ENCODE data around the gene DHFR. TPM values are rescaled to one million over a fixed set of nuclear protein-coding genes. Genes with fewer than 3 reads are reported as not detected.

Gene DHFR
- total and polyA plus RNA-seq, 9 of the 15 experiments (the other 6 are each of a cell fraction or from before 2014, with no cell fraction given): 45.6 to 176 (median 97.7) TPM

GRCh38 chr5:80654391-80655230, at the start of gene DHFR, which contains the start of gene MSH3 (continued):
- TF ChIP-seq PRDM10 (IDR thresholded peaks at IDR 0.05; ENCODE audit: partially characterized antibody) (peak; percentile 23), RFX1 (IDR thresholded peaks at IDR 0.05) (no peak), CREB1 (IDR thresholded peaks at IDR 0.05) (no peak), CREB1 (CRISPR knock-in tag; IDR thresholded peaks at IDR 0.05) (peak; percentile 10; the same call in 1 of the 2 replicates), EP400 (IDR thresholded peaks at IDR 0.05) (peak; percentile 44), POLR2A (conservative IDR thresholded peaks at IDR 0.05) (peak; percentile 90), GABPB1 (CRISPR knock-in tag; IDR thresholded peaks at IDR 0.05) (peak; percentile 49; the same call in 1 of the 2 replicates), HNRNPL (IDR thresholded peaks at IDR 0.05; ENCODE audit: low read depth, low read length) (peak; percentile 69; the same call in 1 of the 2 replicates), ZNF511 (CRISPR knock-in tag; IDR thresholded peaks at IDR 0.05) (0 out of 2 replicates have a peak, but pooled peaks have one; percentile 41), TFAP4 (CRISPR knock-in tag; IDR thresholded peaks at IDR 0.05; ENCODE audit: borderline replicate concordance) (peak; percentile 73; the same call in 1 of the 2 replicates), HDAC2 (IDR thresholded peaks at IDR 0.05) (peak; percentile 35; the same call in 1 of the 2 replicates), KLF13 (tag; IDR thresholded peaks at IDR 0.05; ENCODE audit: borderline replicate concordance, low read depth) (no peak), ZBTB7A (IDR thresholded peaks at IDR 0.05; ENCODE audit: borderline replicate concordance, control insufficient read depth, low read depth, low read length) (peak; percentile 79), HDAC1 (IDR thresholded peaks at IDR 0.05) (peak; percentile 21 to 88; a peak in 2 of 4 replicates), ZNF449 (CRISPR knock-in tag; IDR thresholded peaks at IDR 0.05) (no peak), DMBX1 (CRISPR knock-in tag; IDR thresholded peaks at IDR 0.05; ENCODE audit: borderline replicate concordance) (0 out of 2 replicates have a peak, but pooled peaks have one; percentile 36), GTF2E2 (tag; IDR thresholded peaks at IDR 0.05) (peak; percentile 78), NKRF (IDR thresholded peaks at IDR 0.05; ENCODE audit: borderline replicate concordance) (0 out of 2 replicates have a peak, but pooled peaks have one; percentile 64)
